HG02884 (cell line): ENCODE data around the gene KCNJ4.

Experiments used
- ATAC-seq: cut with Tn5 transposase; IDR thresholded peaks from one replicate; pipeline ENCODE4 v1.9.1; 2021; ENCODE audit warnings: mild to moderate bottlenecking, moderate library complexity; ENCODE audit not compliant: unreplicated experiment

The KCNJ4 gene

GRCh38 chr22:38453066-38453672, 1.8 kb downstream of the KCNJ4 start:
- no peak for ATAC-seq

DNA sequence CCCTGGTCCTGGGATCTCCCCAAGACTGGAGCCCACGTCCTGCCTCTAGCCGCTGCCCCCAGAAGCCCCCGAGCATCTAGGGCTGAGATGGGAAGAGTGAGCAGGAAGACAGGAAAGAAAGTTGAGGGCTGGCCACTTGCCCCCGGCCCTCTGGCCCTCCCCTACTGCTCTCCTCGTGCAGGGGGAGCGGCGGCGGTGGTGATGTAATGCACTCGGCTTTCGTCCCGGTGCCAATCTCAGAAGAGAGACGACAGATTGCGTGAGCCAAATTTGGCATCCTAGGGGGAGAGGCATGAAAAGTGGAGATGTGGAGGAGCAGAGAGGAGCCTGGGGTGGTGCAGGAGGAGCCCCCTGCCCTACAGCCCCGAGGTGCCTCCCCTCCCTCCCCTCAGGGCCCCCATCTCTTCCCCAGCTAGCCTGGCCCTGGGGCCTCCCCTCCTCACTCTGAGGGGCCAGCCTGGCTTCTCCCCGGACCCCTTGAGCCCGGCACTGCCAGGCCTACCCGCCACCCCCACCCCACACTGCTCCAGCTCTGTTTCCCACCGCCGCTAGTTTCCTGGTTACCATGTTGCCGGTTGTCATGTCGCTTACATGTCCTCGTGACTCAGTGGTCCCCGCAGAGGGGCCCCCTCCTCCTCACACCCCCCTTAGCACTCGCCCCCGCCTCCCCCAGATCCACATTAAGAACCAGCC, 2.5 kb downstream of the KCNJ4 start:
- no peak for ATAC-seq

- no peak for ATAC-seq
Measured at GRCh38 chr22:38451864-38452263, 3.1 kb downstream of the KCNJ4 start.

DNA sequence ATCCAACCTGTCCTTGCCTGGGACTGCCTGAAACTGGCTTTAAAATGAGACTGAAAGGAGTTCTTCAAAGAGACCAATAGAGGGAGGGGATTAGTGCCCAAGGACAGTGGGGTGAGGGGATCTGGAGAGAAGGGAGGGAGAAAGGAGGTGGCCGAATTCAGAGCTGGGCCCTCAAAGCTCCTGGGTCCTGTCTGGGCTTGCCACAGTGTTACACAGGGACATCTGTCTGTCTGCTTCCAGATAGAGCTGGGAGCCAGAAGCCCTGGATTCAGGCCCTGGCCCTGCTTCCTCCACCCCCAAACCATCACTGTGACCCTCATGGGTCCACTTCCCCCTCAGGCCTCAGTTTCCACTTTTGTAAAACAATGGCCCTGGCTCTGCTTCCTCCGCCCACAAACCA, 3.6 kb downstream of the KCNJ4 start:
- ATAC-seq: no peak

DNA sequence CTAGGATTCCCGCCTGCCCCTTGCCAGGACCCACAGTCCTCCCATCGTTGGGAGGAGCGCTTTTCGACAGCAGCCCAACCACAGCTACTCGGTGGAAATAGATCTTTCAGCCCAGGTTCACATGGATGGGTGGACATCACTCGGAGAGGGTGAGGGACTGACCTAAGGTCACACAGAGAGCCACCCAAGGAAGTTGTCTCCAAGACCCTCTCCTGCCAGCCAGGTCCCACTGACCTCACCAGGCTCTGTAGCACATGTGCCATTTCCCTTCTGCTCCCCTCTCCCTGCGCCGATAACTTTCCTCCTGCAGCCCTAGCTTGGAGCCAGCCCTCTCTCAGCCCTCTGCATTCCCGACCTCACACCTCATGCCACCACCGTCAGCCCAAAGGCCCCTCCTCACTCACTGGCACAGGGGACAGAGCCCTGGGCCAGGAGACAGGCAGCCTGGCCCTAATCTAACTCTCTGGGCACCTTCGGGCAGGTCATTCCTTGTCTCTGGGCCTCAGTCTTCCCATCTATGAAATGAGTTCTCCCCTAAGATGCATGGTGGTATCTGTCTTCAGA, 4.7 kb downstream of the KCNJ4 start:
- ATAC-seq: no peak

DNA sequence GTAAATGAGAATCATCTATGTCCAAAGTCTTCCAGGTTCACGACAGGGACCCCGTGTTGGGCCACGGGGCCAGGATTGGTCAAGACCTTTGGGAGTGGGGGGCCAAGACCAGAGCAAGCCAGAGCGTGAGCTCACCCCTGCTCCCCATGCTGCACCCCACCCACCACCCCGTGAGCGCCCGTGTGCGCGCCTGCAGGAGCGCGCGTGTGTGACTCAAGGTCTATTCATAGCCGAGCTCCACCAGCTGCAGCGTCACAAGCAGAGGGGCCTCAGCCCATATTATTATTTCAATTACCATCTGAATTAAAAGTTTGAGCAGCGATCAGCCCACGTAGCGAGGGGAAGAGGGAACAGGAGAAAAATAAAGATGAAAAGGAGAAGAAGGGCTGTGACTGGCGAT, 5.2 kb downstream of the KCNJ4 start:
- ATAC-seq: no peak

DNA sequence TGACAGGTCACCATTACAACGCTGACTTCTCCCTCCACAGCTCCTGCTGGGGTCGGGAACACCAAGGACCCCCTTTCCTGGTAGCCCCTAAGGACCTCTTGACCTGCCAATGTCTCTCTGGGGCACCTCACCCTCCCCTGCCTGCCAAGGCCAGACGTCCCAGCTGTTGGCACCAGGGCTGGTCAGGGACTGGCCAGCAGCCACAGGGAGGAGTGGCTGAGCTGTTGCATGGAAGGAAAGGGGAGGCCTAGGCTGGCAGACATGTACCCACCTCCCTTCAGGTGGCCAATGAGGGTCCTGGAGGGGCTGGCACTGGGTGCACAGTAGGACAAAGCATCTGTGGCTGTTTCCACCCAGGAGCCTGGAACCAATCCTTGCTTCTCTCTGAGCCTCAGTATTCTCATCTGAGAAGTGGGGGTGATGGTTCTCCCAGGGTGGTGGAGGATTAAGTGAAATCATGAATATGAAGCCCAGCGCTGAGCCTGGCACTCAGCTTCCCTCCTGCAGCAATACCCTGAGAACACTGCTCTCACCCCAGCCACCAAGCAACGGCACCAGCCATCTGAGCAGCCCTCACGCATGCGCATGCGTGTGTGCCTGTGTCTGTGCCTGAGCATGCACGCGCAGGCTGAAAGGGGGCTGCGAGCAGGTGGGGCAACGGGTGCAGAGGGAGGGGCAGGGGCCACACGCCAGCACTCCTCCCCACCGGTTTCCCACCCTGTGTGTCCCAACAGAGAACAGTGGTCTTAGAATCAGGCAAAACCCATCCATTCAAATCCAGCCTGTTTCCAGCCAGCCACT, 5.9 kb downstream of the KCNJ4 start:
- no peak for ATAC-seq

GRCh38 chr22:38446018-38446601, 8.9 kb downstream of the KCNJ4 start:
- no peak for ATAC-seq

- no peak for ATAC-seq
Measured at GRCh38 chr22:38444783-38445182, 10.2 kb downstream of the KCNJ4 start.

GRCh38 chr22:38443628-38444521, 11.1 kb downstream of the KCNJ4 start:
- no peak for ATAC-seq

DNA sequence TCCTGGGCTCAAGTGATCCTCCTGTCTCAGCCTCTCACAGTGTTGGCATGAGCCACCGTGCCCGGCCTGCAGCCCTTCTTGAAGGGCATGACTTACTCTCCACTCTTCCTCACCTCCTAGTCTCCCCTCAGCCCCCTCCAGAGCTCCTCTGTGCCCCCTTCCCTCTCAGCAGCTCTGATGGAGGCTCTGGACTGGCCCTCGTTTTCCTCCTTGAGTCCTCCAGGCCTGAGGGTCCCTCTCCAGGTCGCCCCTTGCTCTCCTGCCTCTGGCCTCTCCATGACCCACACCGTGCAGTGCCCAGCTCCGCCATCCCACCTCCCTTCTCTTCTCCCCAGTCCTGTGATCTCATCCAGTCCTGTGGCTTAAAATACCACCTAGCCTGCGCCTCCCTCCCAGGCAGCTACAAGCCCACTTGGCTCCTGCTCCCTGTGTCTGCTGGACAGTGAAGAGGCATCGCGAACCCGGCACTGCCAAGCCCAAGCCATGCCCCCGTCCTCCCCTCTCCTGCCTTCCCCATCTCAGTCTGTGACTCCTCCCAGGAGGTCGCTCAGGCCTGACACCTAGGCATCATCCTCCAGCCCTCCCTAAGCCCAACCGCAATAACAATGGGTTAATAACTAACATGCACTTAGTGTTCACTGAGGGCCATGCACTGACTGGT, 11.9 kb downstream of the KCNJ4 start:
- no peak for ATAC-seq

- ATAC-seq: no peak
Measured at GRCh38 chr22:38441620-38442287, 13.2 kb downstream of the KCNJ4 start.

DNA sequence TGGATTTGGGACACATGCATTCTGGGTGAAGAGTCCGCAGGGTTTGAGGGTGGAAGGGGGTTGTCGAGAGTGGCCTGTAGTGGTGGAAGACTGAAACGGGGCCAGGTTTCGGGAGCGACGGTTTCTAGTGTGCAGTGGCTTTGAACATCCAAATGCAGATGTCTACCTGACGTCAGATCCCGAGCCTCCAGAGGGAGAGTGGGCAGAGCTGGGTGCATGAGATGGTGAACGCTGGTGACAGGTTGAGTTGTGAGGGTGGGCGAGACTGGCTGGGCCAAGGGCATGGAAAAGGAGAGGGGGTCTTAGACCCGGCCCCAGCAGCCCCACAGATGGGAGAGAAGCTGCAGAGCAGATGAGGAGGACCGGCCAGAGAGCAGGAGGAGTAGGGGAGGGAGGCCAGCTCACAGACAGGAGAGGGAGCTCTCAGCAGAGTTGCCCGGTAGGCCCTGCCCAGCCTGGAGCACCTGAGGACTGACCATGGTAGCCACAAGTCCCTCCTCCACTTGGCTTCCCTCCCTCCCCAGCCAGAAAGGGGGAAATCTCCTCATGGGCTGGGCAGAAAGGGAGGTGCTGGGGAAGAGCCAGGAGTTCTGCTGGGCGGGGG, 14.2 kb downstream of the KCNJ4 start:
- ATAC-seq: no peak

- ATAC-seq: no peak
Measured at GRCh38 chr22:38437416-38437815, 17.6 kb downstream of the KCNJ4 start.

DNA sequence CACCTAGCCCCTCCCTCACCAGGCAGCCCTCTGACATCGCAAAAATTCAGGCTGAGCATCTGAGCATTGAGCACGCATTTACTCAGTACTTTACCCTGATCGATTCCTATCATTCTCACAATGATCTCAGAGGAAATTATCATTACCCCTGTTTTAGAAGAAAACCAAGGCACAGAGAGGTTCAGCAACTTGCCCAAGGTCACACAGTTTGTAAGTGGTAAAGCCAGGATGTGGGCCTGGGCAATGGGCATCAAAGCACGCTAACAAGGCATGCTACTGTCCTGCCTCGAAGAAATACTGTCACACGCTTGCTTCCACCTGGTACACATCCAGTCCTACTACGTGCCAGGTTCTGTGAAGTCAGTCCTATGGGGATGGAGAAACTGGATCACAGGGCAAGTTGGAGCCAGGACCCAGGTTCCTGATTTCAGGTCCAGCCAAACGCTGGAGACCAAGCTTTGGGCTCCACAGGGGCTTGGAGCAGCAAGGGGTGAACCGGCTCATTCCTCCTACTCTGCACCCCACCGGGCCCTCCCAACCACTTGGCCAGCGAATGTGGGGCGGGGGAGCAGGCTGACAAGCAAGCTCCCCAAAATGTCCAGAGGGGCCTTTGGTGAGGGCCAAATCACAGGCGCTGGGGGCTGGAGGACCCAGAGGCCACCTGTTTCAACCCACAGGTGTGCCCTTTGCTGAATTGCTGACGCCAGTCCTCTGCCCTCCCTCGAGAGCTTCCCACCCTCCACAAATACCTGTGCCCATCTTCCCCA, 18.2 kb downstream of the KCNJ4 start:
- no peak for ATAC-seq

- no peak for ATAC-seq
Measured at GRCh38 chr22:38435965-38436364, 19.0 kb downstream of the KCNJ4 start.

GRCh38 chr22:38435010-38435409, 20.0 kb downstream of the KCNJ4 start:
- ATAC-seq: no peak

DNA sequence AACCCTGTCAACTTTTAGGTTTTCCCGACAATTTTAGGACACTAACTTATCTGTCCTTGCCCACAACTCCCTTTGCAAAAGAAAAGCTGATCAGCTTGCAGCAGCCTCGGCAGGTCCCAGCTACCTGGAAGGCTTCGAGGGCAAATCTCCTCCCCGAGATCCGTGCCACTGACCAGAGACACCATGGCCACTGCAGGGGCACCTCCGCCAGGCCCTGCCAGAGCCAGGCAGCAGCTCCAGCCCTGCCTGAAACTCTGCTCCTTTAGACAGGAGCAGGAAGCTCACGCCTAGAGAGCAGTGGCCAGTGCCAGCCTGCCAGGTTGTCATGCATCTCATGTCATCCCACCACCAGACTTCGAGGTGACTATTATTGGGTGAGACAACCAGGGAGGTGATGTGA, 21.1 kb downstream of the KCNJ4 start:
- no peak for ATAC-seq
